IPS-18a (cell line): ENCODE measurements around the gene TLK1.

Source experiments
- H3K27ac ChIP-seq: one replicate; pipeline ENCODE4 v1.5.1; 2013; ENCODE audit warnings: low read length
- H3K27me3 ChIP-seq: one replicate; pipeline ENCODE4 v1.6.1; 2013; ENCODE audit warnings: mild to moderate bottlenecking, low read length; ENCODE audit not compliant: control insufficient read depth, insufficient read depth
- H3K36me3 ChIP-seq: one replicate; pipeline ENCODE4 v1.6.1; 2013; ENCODE audit warnings: low read depth, low read length; ENCODE audit not compliant: control insufficient read depth
- H3K4me1 ChIP-seq: one replicate; pipeline ENCODE4 v1.6.1; 2013; ENCODE audit warnings: low read depth, low read length; ENCODE audit not compliant: control insufficient read depth
- H3K4me3 ChIP-seq: one replicate; pipeline ENCODE4 v1.5.1; 2013; ENCODE audit warnings: low read length
- H3K9ac ChIP-seq: one replicate; pipeline ENCODE4 v1.6.1; 2013; ENCODE audit warnings: mild to moderate bottlenecking, low read length, moderate library complexity
- H3K9me3 ChIP-seq: one replicate; pipeline ENCODE4 v1.6.1; 2013; ENCODE audit warnings: low read depth, low read length; ENCODE audit not compliant: control insufficient read depth

The TLK1 gene

DNA sequence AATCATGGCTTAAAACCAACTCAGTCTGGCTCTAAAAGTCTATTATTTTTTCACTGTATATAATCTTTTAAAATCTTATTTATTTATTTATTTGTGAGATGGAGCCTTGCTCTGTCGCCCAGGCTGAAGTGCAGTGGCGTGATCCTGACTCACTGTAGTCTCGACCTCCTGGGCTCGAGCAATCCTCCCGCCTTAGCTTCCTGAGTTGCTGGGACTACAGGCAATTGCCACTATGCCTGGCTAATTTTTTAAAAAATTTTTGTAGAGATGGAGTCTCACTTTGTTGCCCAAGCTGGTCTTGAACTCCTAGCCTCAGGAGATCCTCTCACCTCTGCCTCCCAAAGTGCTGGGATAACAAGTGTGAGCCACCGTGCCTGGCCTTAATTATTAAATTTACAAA lies 217.1 kb downstream of the TLK1 start:
- no peaks in the 10 kb centered on the region for H3K36me3 ChIP-seq
- no peaks in the 10 kb centered on the region for H3K27me3 ChIP-seq
- H3K4me3 ChIP-seq: no peak overlapping the region
- no peaks in the 10 kb centered on the region for H3K9me3 ChIP-seq
- no peaks in the 10 kb centered on the region for H3K4me1 ChIP-seq
- no peak overlapping the region for H3K27ac ChIP-seq
- no peak overlapping the region for H3K9ac ChIP-seq

DNA sequence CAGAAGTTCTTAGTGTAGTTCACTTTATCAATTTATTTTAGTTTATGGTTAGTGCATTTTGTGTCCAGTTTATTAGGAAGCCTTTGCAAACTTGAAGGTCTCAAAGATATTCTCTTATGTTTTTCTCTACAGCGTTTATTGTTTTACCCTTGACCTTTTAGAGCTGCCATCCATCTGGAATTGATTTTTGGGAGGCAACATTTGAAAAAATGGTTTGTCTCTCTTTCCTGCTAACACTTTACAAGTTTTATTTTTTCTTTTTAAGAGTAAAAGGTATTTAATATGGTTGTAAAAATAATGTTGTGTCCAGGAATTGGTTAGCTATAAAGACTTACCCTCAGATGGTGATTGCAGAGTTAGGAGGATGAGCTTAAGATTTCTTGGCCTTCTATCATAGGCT lies 217.7 kb downstream of the TLK1 start:
- Histone ChIP-seq H3K9ac (no peak overlapping the region), H3K9me3 (no peaks in the 10 kb centered on the region), H3K27ac (no peak overlapping the region), H3K4me1 (no peaks in the 10 kb centered on the region), H3K4me3 (no peak overlapping the region), H3K36me3 (no peaks in the 10 kb centered on the region), H3K27me3 (no peaks in the 10 kb centered on the region)

DNA sequence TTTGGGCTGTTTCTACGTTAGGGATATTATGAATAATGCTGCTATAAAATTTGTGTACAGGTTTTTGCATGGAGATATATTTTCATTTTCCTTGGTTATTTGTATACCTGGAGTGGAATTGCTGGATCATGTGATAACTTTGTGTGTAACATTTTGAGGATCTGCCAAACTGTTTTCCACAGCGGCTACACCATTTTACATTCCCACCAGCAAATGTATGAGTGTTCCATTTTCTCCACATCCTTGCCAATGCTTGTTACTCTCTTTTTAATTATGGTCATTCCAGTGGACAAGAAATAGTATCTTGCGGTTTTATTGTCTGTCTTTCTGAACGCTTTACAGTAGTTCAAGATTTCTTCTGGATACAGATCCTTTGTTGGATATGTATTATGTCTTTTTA lies 218.1 kb downstream of the TLK1 start:
- Histone ChIP-seq H3K27ac (no peak overlapping the region), H3K36me3 (no peaks in the 10 kb centered on the region), H3K9me3 (no peaks in the 10 kb centered on the region), H3K9ac (no peak overlapping the region), H3K4me1 (no peaks in the 10 kb centered on the region), H3K4me3 (no peak overlapping the region), H3K27me3 (no peaks in the 10 kb centered on the region)
